ENCODE measurements around the gene UPP2.

The UPP2 gene

DNA sequence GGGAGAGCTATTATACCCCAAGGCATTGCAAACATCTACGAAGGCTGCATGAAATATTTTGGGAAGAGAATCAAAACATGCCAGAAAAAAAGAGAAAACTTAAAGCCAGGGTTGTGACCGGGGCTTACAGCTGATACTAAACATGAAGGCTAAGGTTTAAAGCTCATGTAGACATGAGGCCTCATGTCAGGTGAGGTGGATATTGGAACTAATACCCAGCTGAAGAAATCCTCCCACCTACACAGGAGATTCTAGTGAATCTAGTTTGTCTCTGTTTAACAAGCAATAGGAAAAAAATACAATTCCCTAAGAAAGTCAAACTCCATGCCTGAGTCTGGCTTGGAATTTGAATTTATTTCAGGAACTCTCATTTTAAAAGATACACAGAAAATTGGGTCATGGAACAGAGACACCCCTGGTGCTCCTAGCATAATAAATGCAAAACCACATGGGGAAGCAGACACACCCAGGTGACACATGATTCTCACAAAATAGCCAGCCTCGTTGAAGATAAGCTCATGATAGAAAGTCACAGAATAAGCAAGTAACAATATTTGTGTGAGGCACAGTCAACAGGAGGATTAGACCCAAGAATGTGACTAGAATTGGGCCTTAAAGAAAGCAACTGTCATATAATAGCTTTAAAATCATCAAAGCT, 42.2 kb downstream of the UPP2 start:
- DNase-seq = no peak

DNA sequence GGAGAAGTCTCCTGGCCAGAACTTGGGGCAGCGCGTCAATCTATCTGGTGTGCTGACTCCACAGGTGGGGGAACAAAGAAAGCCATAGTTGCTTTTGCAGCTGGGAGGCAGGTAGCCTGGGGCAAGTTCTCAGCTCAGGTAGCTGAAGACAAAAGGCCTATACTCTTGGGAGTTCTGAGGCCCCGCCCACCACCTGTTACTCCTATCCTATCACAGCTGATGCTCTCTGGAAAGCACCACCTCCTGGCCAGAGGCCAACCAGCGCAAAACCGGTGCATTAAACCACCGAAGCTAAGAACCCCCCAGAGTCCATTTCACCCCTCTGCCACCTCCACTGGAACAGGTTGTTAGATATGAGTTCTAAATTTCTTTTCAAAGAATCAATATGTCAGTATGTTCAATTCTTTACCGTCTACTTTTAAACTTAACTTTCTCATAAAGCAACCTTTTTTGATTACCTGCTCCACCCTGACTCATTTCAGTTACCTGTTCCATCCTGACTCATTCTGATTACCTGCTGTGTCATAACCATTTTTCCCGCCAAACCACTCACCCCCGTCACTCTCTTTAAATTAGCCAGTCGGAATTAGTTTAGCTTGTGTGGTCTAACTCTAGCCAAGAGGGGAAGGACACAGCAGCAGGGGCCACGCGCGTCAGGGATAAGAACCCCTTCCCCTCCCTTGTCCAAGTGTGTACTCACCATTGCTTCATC, 43.4 kb downstream of the UPP2 start:
- peak; percentile 71 for DNase-seq

DNA sequence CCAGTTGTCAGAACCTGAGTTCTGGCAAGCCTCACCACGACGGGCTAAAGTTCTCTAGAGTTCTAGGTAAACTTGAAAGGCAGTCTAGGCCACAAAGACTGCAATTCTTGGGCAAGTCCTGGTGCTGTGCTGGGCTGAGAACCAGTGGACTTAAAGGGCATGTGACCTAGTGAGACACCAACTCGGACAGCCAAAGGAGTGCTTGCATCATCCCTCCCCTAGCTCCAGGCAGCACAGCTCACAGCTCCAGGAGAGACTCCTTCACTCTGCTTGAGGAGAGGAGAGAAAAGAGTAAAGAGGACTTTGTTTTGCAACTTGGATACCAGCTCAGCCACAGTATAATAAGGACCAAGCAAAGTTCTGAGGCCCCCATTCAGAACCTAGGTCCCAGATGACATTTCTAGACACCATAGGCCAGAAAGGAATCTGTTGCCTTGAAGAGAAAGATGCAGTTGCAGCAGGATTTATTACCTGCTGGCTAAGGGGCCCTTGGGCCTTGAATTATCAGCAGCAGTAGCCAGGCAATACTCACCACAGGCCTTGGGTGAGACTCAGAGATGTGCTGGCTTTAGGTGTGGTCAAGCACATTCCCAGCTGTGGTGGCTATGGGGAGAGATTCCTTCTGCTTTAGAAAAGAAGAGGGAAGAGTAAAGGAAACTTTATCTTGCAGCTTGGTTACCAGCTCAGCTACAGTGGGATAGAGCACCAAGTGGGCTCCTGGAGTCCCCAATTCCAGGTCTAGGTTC, 51.8 kb downstream of the UPP2 start:
- DNase-seq = no peak

DNA sequence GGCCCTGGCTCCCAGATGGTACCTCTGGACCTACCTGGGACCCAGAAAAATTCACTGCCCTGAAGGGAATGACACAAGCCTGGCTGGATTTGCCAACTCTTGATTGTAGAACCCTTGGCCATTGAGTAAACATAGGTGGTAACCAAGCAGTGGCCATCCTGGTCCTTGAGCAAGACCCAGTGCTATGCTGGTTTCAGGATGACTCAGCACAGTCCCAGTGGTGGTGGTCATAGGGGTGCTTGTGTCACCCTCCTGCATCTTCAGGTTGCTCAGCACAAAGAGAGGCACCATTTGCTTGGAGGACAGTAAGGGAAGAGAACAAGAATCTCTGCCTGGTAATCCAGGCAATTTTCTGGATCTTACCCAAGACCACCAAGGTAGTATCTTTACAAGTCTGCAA, 52.9 kb downstream of the UPP2 start:
- DNase-seq = no peak

DNA sequence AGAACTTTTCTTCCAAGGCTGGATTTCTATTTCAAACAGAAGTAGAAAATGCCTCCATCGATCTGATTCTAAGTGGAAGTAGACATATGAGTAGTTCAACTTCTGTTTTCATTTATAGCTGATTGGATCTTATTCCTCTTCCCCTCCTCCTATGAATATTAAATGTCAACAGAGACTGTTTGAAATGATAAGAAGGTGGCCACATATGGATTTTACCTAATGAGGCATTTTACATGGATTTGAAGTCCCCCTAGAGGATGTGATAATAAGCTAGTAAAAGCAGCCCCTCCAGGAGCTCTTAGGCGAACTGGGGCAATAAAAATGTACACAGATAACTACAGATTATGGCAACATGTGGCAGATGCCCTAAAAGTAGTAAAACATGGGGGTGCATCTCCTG, 71.0 kb downstream of the UPP2 start:
- DNase-seq = no peak

DNA sequence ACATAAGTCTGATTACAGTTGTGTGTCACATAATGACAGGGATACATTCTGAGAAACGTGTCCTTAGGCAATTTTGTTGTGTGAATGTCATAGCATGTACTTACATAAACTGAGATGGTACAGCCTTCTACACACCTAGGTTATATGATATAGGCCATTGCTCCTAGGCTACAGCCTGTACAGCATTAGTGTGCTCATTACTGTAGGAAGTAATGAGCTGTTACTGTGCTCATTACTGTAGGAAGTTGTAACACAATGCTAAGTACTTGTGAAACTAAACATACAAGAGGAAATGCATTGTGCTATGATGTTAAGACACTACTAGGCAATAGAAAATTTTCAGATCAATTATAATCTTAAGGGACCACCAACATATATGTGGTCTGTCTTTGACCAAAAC, 72.8 kb downstream of the UPP2 start:
- no peak for DNase-seq

DNA sequence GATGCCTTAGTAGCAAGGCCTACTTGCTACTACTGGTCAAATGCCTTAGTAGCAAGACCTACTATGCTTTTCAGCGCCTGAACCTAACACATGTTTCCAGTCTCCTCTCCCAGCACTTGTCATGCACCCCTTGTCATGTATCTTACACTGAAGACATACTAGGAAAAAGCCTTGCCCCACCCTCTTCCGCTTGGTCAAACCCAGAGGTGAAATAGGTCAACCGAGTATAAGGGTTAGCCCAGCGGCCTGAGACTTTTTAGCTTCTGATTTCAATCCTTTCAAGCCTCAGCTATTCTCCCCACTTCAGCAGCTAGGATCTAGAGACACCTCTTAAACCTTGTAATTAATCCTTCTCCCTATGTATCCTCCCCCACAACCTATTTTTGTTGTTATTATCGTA, 73.3 kb downstream of the UPP2 start:
- DNase-seq = no peak

DNA sequence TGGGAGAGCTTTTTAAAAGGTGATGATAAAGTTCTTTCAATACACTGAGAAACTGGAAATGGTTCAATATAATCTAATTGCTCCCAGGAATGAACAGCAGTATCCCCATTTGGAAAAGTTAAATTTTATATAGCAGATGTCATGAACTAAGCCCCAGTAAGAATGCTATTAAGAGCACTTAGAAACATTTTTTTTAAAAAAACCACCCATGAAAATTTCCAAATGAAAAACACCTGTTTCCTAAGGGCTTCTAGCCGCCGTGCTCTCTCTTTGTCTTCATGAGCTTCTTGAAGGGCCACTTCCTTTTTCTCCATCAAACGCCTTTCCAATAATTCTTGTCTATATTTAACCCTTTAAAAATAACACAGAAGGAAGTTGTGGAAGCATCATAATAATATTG, 77.0 kb downstream of the UPP2 start:
- no peak for DNase-seq

DNA sequence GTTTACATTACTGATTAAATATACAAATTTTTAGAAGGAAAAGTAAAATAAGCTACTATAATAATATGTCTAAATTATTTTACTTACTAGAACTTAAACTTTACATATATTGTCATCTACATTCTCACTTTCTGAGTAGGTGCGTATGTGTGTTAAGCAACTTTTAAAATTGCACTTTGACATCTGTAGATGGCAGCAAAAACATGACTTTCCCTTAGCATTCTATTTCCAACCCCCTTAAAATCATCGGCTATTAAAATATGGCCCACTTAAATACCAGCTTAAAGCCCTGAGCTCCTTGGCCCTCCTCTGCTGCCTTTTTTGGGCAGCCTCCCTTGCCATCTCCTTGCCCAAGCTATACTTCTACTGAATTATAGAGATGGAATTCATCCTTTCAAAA, 78.0 kb downstream of the UPP2 start:
- no peak for DNase-seq

DNA sequence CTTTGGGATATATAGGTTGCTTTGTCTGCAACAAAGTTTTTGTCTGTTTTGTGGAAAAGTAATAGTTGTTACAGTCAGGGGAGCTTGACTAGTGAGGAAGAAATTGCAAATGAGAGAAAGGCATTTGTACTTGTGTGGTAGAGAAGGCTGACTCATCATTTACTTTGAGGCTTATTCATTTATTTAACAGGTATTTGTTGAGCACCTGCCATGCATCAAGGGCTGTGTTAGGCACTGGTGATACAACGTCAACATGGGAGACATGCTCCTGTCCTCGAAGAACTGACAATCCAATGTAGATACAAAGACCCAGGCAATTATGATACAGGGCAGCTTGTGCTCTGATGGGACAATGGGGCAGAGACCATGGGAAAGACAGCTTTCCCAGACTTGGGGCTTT, 79.5 kb downstream of the UPP2 start:
- no peak for DNase-seq

DNA sequence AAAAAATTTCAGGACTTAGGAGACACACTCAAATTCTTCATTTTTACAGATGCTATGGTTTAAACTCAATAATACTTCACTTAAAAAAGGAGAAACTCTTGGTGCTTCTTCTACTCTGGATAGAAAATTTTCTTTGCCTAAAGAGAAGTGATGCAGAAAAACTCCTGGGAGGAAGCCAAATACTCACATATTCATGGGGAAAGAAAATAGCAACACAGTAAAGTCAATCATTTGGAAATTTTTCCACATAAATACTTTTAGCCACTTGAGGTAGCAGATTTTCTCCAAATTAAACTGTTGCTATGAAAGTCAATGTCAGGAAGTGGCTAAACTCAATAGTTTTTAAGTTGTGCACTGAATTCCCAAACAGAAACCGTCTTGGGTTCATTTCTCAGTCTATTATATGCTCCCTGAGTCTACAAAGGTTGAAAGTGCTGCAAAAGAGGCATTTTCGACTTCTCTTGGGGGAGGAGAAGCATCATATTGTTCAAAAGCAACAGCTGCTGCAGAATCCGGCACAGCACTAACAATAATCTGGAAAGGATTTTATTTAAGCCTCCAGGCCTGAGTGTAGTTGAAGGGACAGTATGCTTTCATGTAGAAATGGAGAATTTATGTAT, 81.1 kb downstream of the UPP2 start:
- DNase-seq = no peak

DNA sequence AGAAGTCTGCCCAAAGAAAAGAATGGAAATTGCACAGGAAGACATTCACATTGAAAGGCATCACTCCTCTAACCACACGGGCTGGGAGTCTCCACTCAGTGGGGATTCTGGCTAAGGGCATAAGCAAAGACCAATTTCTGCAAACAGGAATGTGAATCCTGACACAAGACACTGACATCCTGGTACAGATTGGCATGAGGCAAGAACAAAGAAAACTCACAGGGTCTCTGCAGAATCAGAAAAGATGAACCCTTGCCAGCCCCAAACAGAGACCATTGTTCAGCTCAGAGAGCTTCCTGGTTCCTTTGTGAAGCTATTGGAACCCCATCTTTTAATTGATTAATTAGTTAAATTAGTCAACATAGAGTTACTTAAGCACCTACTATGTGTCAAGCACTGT, 82.3 kb downstream of the UPP2 start:
- no peak for DNase-seq

DNA sequence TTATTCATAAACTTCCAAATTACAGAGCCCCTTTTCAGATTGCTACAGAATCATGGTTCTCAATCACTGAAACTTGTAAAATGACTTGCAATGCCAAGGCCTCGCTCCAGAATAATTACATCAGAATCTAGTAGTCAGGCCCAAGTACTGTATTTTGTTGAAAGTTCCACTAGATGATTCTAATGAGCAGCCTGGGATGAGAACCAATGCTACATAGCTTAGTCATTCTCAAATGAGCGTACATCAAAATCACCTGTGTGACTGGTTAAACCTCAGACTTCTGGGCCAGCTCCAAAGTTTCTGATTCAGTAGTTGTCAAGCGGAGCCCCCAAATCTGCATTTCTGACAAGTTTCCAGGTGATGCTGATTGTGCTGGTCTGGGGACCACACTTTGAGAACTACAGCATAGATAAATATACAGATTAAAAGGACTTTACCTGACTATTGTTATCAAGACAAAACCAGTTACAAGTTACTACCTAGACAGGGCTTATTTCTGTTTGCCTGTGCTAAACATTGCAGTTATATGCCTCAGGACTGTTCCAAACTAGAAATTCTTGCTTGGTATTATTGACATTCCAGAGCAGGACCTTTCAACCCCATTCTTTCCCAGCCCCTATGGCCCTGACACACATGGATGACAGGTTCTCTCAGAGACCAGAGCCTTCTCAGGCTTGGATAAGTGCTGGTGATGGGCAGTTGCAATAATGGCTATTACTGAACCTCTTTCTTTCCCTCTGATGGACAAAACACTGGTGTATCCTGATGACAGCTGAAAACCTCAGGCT, 83.1 kb downstream of the UPP2 start:
- no peak for DNase-seq

All from NCI-H2107 (cell line).